BLaER1 treated with 17β-estradiol and CSF1 and Interleukin-3, amounts not matched to agents 10 nM and 100 nM (cell line): ENCODE data around the gene MYO5B.

Source experiments
- H3K27ac ChIP-seq, 11 experiments: shearing (Covaris generic); formaldehyde crosslinking; 2 replicates each; pipeline ENCODE4 v1.8.1; 2022
- H3K27me3 ChIP-seq, 11 experiments: shearing (Covaris generic); formaldehyde crosslinking; 2 replicates each; pipeline ENCODE4 v1.8.1; 2022
- H3K36me3 ChIP-seq, 11 experiments: shearing (Covaris generic); formaldehyde crosslinking; 2 replicates each; pipeline ENCODE4 v1.8.1; 2022
- H3K4me1 ChIP-seq, 10 experiments: shearing (Covaris generic); formaldehyde crosslinking; 2 replicates each; pipeline ENCODE4 v1.8.1; 2022
- H3K4me2 ChIP-seq, 11 experiments: shearing (Covaris generic); formaldehyde crosslinking; 2 replicates each; pipeline ENCODE4 v1.8.1; 2022
- H3K4me3 ChIP-seq, 10 experiments: shearing (Covaris generic); formaldehyde crosslinking; 2 replicates each; pipeline ENCODE4 v1.8.1; 2022
- H3K9ac ChIP-seq, 11 experiments: shearing (Covaris generic); formaldehyde crosslinking; 2 replicates each; pipeline ENCODE4 v1.8.1; 2022
- H3K9me3 ChIP-seq, 11 experiments: shearing (Covaris generic); formaldehyde crosslinking; replicated peaks in 1 of 11; 2 replicates each; pipeline ENCODE4 v1.8.1; 2022
- H4K20me1 ChIP-seq, 11 experiments: shearing (Covaris generic); formaldehyde crosslinking; 2 replicates each; pipeline ENCODE4 v1.8.1; 2022
- Cebpa-rat ChIP-seq, 11 experiments: shearing (Covaris generic); IDR thresholded peaks; 2 replicates each; pipeline ENCODE4 v1.8.1; 2022

The MYO5B gene

GRCh38 chr18:50091509-50092244 lies 103.3 kb downstream of the MYO5B start:
- H3K9me3 ChIP-seq: no peaks in the 10 kb centered on the region
- no peaks in the 10 kb centered on the region for H3K27me3 ChIP-seq
- H3K36me3 ChIP-seq: no peaks in the 10 kb centered on the region
- H4K20me1 ChIP-seq: no peaks in the 10 kb centered on the region
- peaks cover 0 to 16% (median 13%) of the 10 kb centered on the region in 10 experiments; a peak in 18 of 20 replicates for H3K4me1 ChIP-seq
- H3K4me3 ChIP-seq: no peak overlapping the region
- TF ChIP-seq Cebpa-rat (IDR thresholded peaks at IDR 0.05): no peak
- no peak overlapping the region for H3K9ac ChIP-seq
- no peak overlapping the region for H3K27ac ChIP-seq
- peak overlapping the region in 10 of 11 experiments; percentile 6 to 57 (median 39); a peak in 15 of 22 replicates for H3K4me2 ChIP-seq

GRCh38 chr18:50090370-50091312 lies 104.3 kb downstream of the MYO5B start:
- Histone ChIP-seq H3K4me3 (no peak overlapping the region), H3K4me1 (peaks cover 0 to 16% (median 13%) of the 10 kb centered on the region in 10 experiments; a peak in 18 of 20 replicates), H3K4me2 (no peak overlapping the region; a peak in 1 of 22 replicates), H3K9me3 (no peaks in the 10 kb centered on the region), H3K27ac (no peak overlapping the region), H3K27me3 (no peaks in the 10 kb centered on the region), H4K20me1 (no peaks in the 10 kb centered on the region), H3K36me3 (no peaks in the 10 kb centered on the region), H3K9ac (no peak overlapping the region)
- TF ChIP-seq Cebpa-rat (IDR thresholded peaks at IDR 0.05): no peak

- H3K27me3 ChIP-seq: no peaks in the 10 kb centered on the region
- H3K9ac ChIP-seq: no peak overlapping the region
- no peaks in the 10 kb centered on the region for H4K20me1 ChIP-seq
- no peak overlapping the region for H3K4me3 ChIP-seq
- no peak overlapping the region for H3K27ac ChIP-seq
- no peaks in the 10 kb centered on the region for H3K36me3 ChIP-seq
- no peak overlapping the region for H3K4me2 ChIP-seq
- H3K4me1 ChIP-seq: peaks cover 0 to 15% (median 13%) of the 10 kb centered on the region in 10 experiments; a peak in 18 of 20 replicates
- H3K9me3 ChIP-seq: no peaks in the 10 kb centered on the region
- no peak for TF ChIP-seq Cebpa-rat (IDR thresholded peaks at IDR 0.05)
These were observed 105.2 kb downstream of the MYO5B start for GRCh38 chr18:50089702-50090101.

GRCh38 chr18:50083708-50084107 lies 111.2 kb downstream of the MYO5B start:
- Histone ChIP-seq H3K9ac (no peak overlapping the region), H3K4me2 (no peak overlapping the region), H4K20me1 (no peaks in the 10 kb centered on the region)

GRCh38 chr18:50080932-50081560 lies 113.9 kb downstream of the MYO5B start:
- Histone ChIP-seq H3K9me3 (0 out of 22 replicates have a peak, but pooled peaks cover 0 to 5% (median 0%) of the 10 kb centered on the region in 11 experiments), H4K20me1 (no peaks in the 10 kb centered on the region), H3K4me3 (no peak overlapping the region), H3K27me3 (no peaks in the 10 kb centered on the region), H3K36me3 (no peaks in the 10 kb centered on the region), H3K4me1 (peaks cover 6 to 11% (median 7%) of the 10 kb centered on the region in 10 experiments), H3K27ac (no peak overlapping the region), H3K4me2 (no peak overlapping the region), H3K9ac (no peak overlapping the region)
- TF ChIP-seq Cebpa-rat (IDR thresholded peaks at IDR 0.05): no peak

More at GRCh38 chr18:50083708-50084107, 111.2 kb downstream of the MYO5B start:
- no peaks in the 10 kb centered on the region for H3K4me1 ChIP-seq
- TF ChIP-seq Cebpa-rat (IDR thresholded peaks at IDR 0.05): no peak; a peak in 1 of 22 replicates
- H3K27me3 ChIP-seq: no peaks in the 10 kb centered on the region
- no peaks in the 10 kb centered on the region for H3K36me3 ChIP-seq
- 0 out of 22 replicates have a peak, but pooled peaks cover 0 to 5% (median 0%) of the 10 kb centered on the region in 11 experiments for H3K9me3 ChIP-seq
- H3K4me3 ChIP-seq: no peak overlapping the region
- no peak overlapping the region for H3K27ac ChIP-seq

GRCh38 chr18:50080316-50080715 lies 114.6 kb downstream of the MYO5B start:
- no peaks in the 10 kb centered on the region for H3K36me3 ChIP-seq
- peaks cover 14 to 18% (median 14%) of the 10 kb centered on the region in 10 experiments for H3K4me1 ChIP-seq
- no peaks in the 10 kb centered on the region for H4K20me1 ChIP-seq
- H3K4me3 ChIP-seq: no peak overlapping the region
- H3K27me3 ChIP-seq: no peaks in the 10 kb centered on the region
- no peak overlapping the region for H3K27ac ChIP-seq
- H3K9me3 ChIP-seq: 0 out of 22 replicates have a peak, but pooled peaks cover 0 to 5% (median 0%) of the 10 kb centered on the region in 11 experiments
- TF ChIP-seq Cebpa-rat (IDR thresholded peaks at IDR 0.05): no peak
- no peak overlapping the region for H3K4me2 ChIP-seq
- H3K9ac ChIP-seq: no peak overlapping the region

- Histone ChIP-seq H4K20me1 (no peaks in the 10 kb centered on the region), H3K4me1 (peaks cover 14 to 24% (median 18%) of the 10 kb centered on the region in 10 experiments), H3K4me2 (no peak overlapping the region), H3K4me3 (no peak overlapping the region), H3K27ac (no peak overlapping the region), H3K9ac (no peak overlapping the region), H3K9me3 (0 out of 22 replicates have a peak, but pooled peaks cover 0 to 5% (median 0%) of the 10 kb centered on the region in 11 experiments), H3K27me3 (no peaks in the 10 kb centered on the region), H3K36me3 (no peaks in the 10 kb centered on the region)
- 0 out of 22 replicates have a peak, but pooled peaks of 1 of the 11 experiments have one; percentile 14 for TF ChIP-seq Cebpa-rat (IDR thresholded peaks at IDR 0.05)
These were observed 115.2 kb downstream of the MYO5B start for GRCh38 chr18:50079571-50080295.

GRCh38 chr18:50076277-50076676 lies 118.7 kb downstream of the MYO5B start:
- H3K27ac ChIP-seq: peak overlapping the region in 4 of 11 experiments; percentile 19 to 53 (median 38); a peak in 6 of 22 replicates
- H3K27me3 ChIP-seq: no peaks in the 10 kb centered on the region
- peaks cover 0 to 8% (median 0%) of the 10 kb centered on the region in 11 experiments; a peak in 2 of 22 replicates for H3K9me3 ChIP-seq
- H4K20me1 ChIP-seq: no peaks in the 10 kb centered on the region
- H3K4me1 ChIP-seq: peaks cover 14 to 24% (median 18%) of the 10 kb centered on the region in 10 experiments
- no peak for TF ChIP-seq Cebpa-rat (IDR thresholded peaks at IDR 0.05)
- H3K36me3 ChIP-seq: no peaks in the 10 kb centered on the region
- no peak overlapping the region; a peak in 1 of 20 replicates for H3K4me3 ChIP-seq
- peak overlapping the region; percentile 71 to 94 (median 85) for H3K4me2 ChIP-seq
- H3K9ac ChIP-seq: peak overlapping the region in 1 of 11 experiments; percentile 19; a peak in 2 of 22 replicates
